ENCODE results near the gene CLOCK.

Gene CLOCK

GRCh38 chr4:55500072-55500471, 46.6 kb downstream of the CLOCK start:
- CTCF ChIA-PET, result interaction anchor here (1.0 to 2.0 kb wide), 5 partner anchors 9 to 62 kb away, joined by 3 to 5 read pairs (median 4); no protein-coding TSS in a partner anchor

GRCh38 chr4:55499495-55499894, 47.2 kb downstream of the CLOCK start:
- TF ChIP-seq CTCF (IDR thresholded peaks at IDR 0.05; ENCODE audit: control extremely low read depth, extremely low read depth, low read depth, missing control alignments), result no peak
- CTCF ChIA-PET, result interaction anchor here (1.0 to 2.0 kb wide), 4 partner anchors 14 to 61 kb away, joined by 3 to 4 read pairs (median 4); no protein-coding TSS in a partner anchor
- POLR2A ChIA-PET, result no interaction called here
- no peak for DNase-seq (ENCODE audit: extremely low spot score)

More at GRCh38 chr4:55500072-55500471, 46.6 kb downstream of the CLOCK start:
- POLR2A ChIA-PET, result no interaction called here
- no peak for DNase-seq (ENCODE audit: extremely low spot score)
- TF ChIP-seq CTCF (IDR thresholded peaks at IDR 0.05; ENCODE audit: control extremely low read depth, extremely low read depth, low read depth, missing control alignments), result no peak

- DNase-seq (ENCODE audit: extremely low spot score), result no peak
- ChIA-PET POLR2A (no interaction called here), CTCF (interaction anchor here (2.0 kb wide), 1 partner anchor 48 kb away, joined by 4 read pairs; no protein-coding TSS in a partner anchor)
- no peak for TF ChIP-seq CTCF (IDR thresholded peaks at IDR 0.05; ENCODE audit: control extremely low read depth, extremely low read depth, low read depth, missing control alignments)
Observed at GRCh38 chr4:55498051-55498450, 48.7 kb downstream of the CLOCK start.

- POLR2A ChIA-PET, result no interaction called here
Observed at GRCh38 chr4:55491486-55491885, 55.2 kb downstream of the CLOCK start.

GRCh38 chr4:55488716-55489115, 58.0 kb downstream of the CLOCK start:
- POLR2A ChIA-PET, result no interaction called here

More at GRCh38 chr4:55491486-55491885, 55.2 kb downstream of the CLOCK start:
- CTCF ChIA-PET, result no interaction called here
- TF ChIP-seq CTCF (IDR thresholded peaks at IDR 0.05; ENCODE audit: control extremely low read depth, extremely low read depth, low read depth, missing control alignments), result no peak
- DNase-seq (ENCODE audit: extremely low spot score), result no peak

GRCh38 chr4:55485821-55486220, 60.9 kb downstream of the CLOCK start:
- DNase-seq (ENCODE audit: extremely low spot score), result no peak
- ChIA-PET POLR2A (no interaction called here), CTCF (interaction anchor here (0.5 to 1.4 kb wide), 4 partner anchors 11 to 24 kb away, joined by 3 read pairs; no protein-coding TSS in a partner anchor)
- TF ChIP-seq CTCF (IDR thresholded peaks at IDR 0.05; ENCODE audit: control extremely low read depth, extremely low read depth, low read depth, missing control alignments), result no peak

More at GRCh38 chr4:55488716-55489115, 58.0 kb downstream of the CLOCK start:
- no peak for TF ChIP-seq CTCF (IDR thresholded peaks at IDR 0.05; ENCODE audit: control extremely low read depth, extremely low read depth, low read depth, missing control alignments)
- DNase-seq (ENCODE audit: extremely low spot score), result no peak
- CTCF ChIA-PET, result no interaction called here
